Activated CD4-positive, alpha-beta T cell treated with anti-CD3 and anti-CD28 coated beads for 36 hours (primary cell): ENCODE results near the gene LRMDA. TPM values are rescaled to one million over a fixed set of nuclear protein-coding genes. Genes with fewer than 3 reads are reported as not detected.

Experiments used
- ATAC-seq: fragments of 200-7000 bp; cut with Tn5 transposase; one replicate; pipeline ENCODE4 v1.10.0; 2021; ENCODE audit warnings: mild to moderate bottlenecking, moderate library complexity
- CTCF ChIA-PET: fragments of 350-600 bp; sonication (Branson Sonifier 250); formaldehyde crosslinking; loops from one replicate; lab custom pipeline; 2021; ENCODE audit warnings: antibody characterized with exemption; lab: Charles Lee
- POLR2A ChIA-PET: fragments of 350-600 bp; sonication (Branson Sonifier 250); formaldehyde crosslinking; loops from one replicate; lab custom pipeline; 2021; ENCODE audit warnings: antibody characterized with exemption, inconsistent platforms; lab: Charles Lee
- DNase-seq: peaks from one replicate; pipeline ENCODE4 v3.0.0-alpha.2; 2020
- H3K27ac Mint-ChIP-seq: one replicate; pipeline ENCODE4 v1.8.0; 2021; ENCODE audit warnings: mixed read lengths
- H3K27me3 Mint-ChIP-seq: one replicate; pipeline ENCODE4 v1.8.0; 2021; ENCODE audit warnings: mixed read lengths
- H3K36me3 Mint-ChIP-seq: one replicate; pipeline ENCODE4 v1.8.0; 2021; ENCODE audit warnings: low read depth, mixed read lengths
- H3K4me1 Mint-ChIP-seq: one replicate; pipeline ENCODE4 v1.8.0; 2021; ENCODE audit warnings: mixed read lengths
- H3K4me3 Mint-ChIP-seq: one replicate; pipeline ENCODE4 v1.8.0; 2021; ENCODE audit warnings: mild to moderate bottlenecking, moderate library complexity, mixed read lengths
- H3K9me3 Mint-ChIP-seq: one replicate; pipeline ENCODE4 v1.8.0; 2021; ENCODE audit warnings: low read depth, mixed read lengths
- intact Hi-C, 2 experiments: fragments of 100-400 bp; cut with DNase I in 1 of 2; cut with micrococcal nuclease in 1 of 2; formaldehyde crosslinking; loops; one replicate each; pipeline versions ENCODE4 v1.14.2 to v1.15.1; 2022 to 2024; cut with DNase I, micrococcal nuclease
- total RNA-seq, 2 experiments: library from RNA; stranded (reverse); gene quantifications; one replicate each; pipeline ENCODE4 v1.2.3, GENCODE V29; 2021

Gene LRMDA
- total RNA-seq, 2 experiments from 2014 or later = not detected

DNA sequence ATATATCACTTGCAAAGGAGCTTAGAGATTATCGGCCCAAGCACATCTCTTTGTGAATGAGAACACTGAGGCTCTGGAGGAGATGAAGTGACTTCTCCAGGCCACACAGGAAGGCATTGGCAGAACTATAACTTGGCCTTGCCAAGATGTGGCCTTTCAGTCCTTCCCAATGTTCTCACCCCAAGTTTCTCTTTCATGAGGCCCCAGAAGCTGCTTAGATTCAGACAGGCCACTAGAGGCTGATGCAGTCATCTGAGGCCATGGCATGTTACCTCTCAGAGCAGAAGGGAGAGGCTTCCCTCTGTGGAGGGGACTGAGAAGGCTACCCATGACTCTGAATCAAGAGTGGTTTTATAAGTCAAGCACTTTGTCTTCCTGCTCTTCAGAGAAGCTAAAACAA, 1003.7 kb downstream of the LRMDA start:
- Mint-ChIP-seq H3K4me1 (no peaks in the 10 kb centered on the region), H3K27ac (no peak overlapping the region), H3K36me3 (no peaks in the 10 kb centered on the region), H3K9me3 (no peaks in the 10 kb centered on the region), H3K4me3 (no peak overlapping the region), H3K27me3 (no peaks in the 10 kb centered on the region)
- DNase-seq (no peak), ATAC-seq (no peak)
- intact Hi-C loops = no loop called here
- CTCF ChIA-PET = no interaction called here
- POLR2A ChIA-PET = no interaction called here

DNA sequence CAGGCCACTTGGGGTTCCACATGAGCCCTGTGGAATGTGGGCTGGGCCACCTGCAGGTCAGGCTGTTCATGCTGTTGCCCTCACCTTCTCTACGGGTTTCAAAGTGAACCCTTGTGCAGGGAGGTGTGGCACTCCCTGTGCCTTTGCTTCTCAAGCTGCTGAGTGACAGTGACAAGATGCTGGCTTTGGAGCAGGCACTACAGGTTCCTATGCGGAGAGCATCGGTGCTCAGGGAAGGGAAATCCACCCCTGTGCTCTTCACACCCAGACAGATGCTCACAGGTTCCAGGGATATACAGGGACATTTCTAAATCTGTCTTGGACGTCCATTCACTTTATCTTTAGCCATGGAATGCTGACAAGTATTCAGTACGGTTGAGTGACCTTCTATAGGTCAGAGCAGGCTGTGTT, 1005.0 kb downstream of the LRMDA start:
- ChIA-PET POLR2A (no interaction called here), CTCF (interaction anchor here (0.5 to 0.8 kb wide), 2 partner anchors 309 to 891 kb away, joined by 3 read pairs; no protein-coding TSS in a partner anchor)
- ATAC-seq = no peak
- H3K9me3 Mint-ChIP-seq = no peaks in the 10 kb centered on the region
- H3K27ac Mint-ChIP-seq = no peak overlapping the region
- H3K27me3 Mint-ChIP-seq = no peaks in the 10 kb centered on the region
- intact Hi-C loops = no loop called here
- H3K36me3 Mint-ChIP-seq = no peaks in the 10 kb centered on the region
- H3K4me1 Mint-ChIP-seq = no peaks in the 10 kb centered on the region
- H3K4me3 Mint-ChIP-seq = no peak overlapping the region
- DNase-seq = no peak

DNA sequence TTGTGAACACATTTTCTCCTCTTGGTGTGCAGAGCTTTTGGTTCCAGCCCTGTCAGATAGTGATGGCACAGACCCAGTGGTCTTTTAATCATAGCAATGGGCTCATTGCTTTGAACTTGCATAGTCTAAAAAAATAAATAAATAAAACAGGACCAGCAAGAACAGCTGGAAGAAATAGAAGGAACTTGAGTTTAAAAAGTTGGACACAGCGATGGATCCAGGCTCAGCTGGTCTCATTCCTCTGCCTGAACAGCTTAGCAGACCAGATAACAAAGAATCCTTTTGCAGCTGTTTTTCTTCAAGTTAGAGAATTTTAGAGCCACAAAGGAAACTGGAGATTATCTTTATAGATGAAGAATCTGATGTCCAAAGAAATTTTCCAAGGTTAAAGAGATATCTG, 1005.6 kb downstream of the LRMDA start:
- H3K36me3 Mint-ChIP-seq = no peaks in the 10 kb centered on the region
- ChIA-PET CTCF (interaction anchor here (0.5 kb wide), 1 partner anchor 310 kb away, joined by 3 read pairs; no protein-coding TSS in a partner anchor), POLR2A (no interaction called here)
- H3K4me3 Mint-ChIP-seq = no peak overlapping the region
- H3K27me3 Mint-ChIP-seq = no peaks in the 10 kb centered on the region
- H3K4me1 Mint-ChIP-seq = no peaks in the 10 kb centered on the region
- no peak overlapping the region for H3K27ac Mint-ChIP-seq
- intact Hi-C loops = no loop called here
- ATAC-seq (no peak), DNase-seq (no peak)
- H3K9me3 Mint-ChIP-seq = no peaks in the 10 kb centered on the region

DNA sequence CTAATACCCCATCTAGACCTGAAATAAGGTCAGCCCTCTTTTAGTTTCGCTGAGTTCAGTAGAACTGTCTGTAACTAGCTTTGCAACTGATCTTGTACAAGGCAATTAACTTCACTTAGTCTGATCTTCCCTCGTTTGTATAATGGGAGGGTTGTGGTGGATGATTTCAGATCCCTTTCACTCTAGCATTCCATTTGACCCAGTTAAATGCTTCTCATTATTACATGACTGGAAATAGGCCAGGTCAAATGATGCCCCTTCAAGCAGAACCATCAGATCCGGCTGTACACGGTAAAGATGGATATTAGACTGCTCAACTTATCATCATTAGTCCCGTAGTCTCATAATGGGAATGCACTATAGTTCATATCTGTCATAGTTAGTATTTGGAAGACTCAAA, 1009.0 kb downstream of the LRMDA start:
- H3K4me3 Mint-ChIP-seq = no peak overlapping the region
- no peak for ATAC-seq
- H3K9me3 Mint-ChIP-seq = no peaks in the 10 kb centered on the region
- H3K4me1 Mint-ChIP-seq = no peaks in the 10 kb centered on the region
- H3K27ac Mint-ChIP-seq = no peak overlapping the region
- no peaks in the 10 kb centered on the region for H3K36me3 Mint-ChIP-seq
- intact Hi-C loops = no loop called here
- H3K27me3 Mint-ChIP-seq = no peaks in the 10 kb centered on the region
- no peak for DNase-seq
- ChIA-PET POLR2A (no interaction called here), CTCF (no interaction called here)

DNA sequence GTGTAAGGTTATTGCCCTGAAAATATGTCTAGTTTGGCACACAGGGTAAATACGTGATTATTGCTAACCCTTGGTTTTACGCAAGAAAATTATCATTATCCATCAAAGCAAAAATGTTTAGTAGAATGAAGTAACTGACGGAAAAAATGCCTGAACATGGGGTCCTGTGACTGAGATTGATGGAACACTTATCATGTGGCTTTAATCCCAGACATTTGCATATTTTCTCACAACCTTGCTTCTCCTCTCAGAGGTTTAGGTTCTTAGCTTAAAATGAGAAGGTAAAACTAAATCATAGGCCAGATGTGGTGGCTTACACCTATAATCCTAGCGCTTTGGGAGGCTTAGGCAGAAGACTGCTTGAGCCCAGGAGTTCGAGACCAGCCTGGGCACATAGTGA, 1010.7 kb downstream of the LRMDA start:
- Mint-ChIP-seq H3K27ac (no peak overlapping the region), H3K4me1 (no peaks in the 10 kb centered on the region), H3K9me3 (no peaks in the 10 kb centered on the region), H3K4me3 (no peak overlapping the region), H3K36me3 (no peaks in the 10 kb centered on the region), H3K27me3 (no peaks in the 10 kb centered on the region)
- CTCF ChIA-PET = interaction anchor here (0.6 kb wide), 1 partner anchor 258 kb away, joined by 3 read pairs; no protein-coding TSS in a partner anchor
- DNase-seq (no peak), ATAC-seq (no peak)
- POLR2A ChIA-PET = no interaction called here
- intact Hi-C loops = no loop called here

DNA sequence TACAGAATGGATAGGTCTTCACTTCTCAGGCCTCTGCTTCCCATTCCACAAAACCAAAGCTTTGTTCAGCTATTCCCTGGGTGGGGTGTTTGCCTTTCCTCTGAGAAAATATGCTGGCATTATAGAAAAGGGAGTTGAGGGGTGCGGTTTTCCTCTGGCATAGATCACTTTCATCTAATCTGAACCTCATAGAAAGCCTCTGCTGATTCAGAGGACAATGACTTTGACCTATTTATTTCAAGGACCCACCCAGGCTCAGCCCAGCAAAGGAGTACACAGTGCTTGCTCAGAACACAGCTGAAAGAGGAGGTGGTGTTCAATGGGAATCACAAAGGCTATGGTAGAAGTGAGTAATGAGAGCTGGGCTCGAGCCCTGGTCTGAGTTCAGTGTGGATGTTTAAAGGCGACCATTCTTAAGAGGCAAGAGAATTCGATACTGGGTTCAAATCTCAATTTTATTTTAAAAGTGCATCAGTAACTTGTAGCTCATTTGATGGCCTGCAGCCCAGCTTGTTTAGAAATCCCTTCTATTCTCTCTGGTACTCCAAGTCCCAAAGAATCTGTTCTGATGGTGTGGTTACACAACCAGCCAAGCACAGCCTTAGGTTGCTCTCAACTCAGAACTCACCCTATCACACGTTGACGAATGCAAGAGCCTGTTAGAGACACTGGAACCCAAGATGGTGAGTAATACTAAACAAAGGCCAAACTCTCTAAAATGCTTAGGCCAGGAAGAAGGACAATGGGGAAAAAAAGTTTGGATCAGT, 1012.8 kb downstream of the LRMDA start:
- intact Hi-C loops = no loop called here
- DNase-seq (no peak), ATAC-seq (no peak)
- no peak overlapping the region for H3K27ac Mint-ChIP-seq
- no peaks in the 10 kb centered on the region for H3K9me3 Mint-ChIP-seq
- no peak overlapping the region for H3K4me3 Mint-ChIP-seq
- no peaks in the 10 kb centered on the region for H3K36me3 Mint-ChIP-seq
- H3K4me1 Mint-ChIP-seq = no peaks in the 10 kb centered on the region
- H3K27me3 Mint-ChIP-seq = no peaks in the 10 kb centered on the region
- POLR2A ChIA-PET = no interaction called here
- CTCF ChIA-PET = no interaction called here

DNA sequence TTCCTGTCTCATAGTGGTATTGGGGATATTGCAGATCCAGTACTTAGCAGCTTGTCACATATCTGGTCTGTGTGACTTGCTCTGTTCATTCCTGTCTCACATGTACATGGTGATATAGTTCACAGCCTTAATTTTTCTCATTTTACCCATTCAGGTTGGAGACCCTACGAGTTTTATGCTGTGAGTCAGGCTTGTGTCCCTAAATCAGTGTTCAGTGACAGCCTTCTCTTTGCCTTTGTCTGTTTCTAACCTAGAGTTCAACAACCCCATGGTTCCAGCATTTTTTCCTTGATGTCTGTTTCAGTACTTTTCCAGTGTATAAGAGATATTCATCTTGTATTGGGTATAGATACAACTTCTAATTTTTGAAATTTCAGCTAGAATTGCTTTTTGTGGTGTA, 1016.2 kb downstream of the LRMDA start:
- DNase-seq (no peak), ATAC-seq (no peak)
- no peaks in the 10 kb centered on the region for H3K9me3 Mint-ChIP-seq
- POLR2A ChIA-PET = no interaction called here
- H3K4me3 Mint-ChIP-seq = no peak overlapping the region
- no peak overlapping the region for H3K27ac Mint-ChIP-seq
- CTCF ChIA-PET = no interaction called here
- H3K36me3 Mint-ChIP-seq = no peaks in the 10 kb centered on the region
- H3K4me1 Mint-ChIP-seq = no peaks in the 10 kb centered on the region
- intact Hi-C loops = no loop called here
- no peaks in the 10 kb centered on the region for H3K27me3 Mint-ChIP-seq

DNA sequence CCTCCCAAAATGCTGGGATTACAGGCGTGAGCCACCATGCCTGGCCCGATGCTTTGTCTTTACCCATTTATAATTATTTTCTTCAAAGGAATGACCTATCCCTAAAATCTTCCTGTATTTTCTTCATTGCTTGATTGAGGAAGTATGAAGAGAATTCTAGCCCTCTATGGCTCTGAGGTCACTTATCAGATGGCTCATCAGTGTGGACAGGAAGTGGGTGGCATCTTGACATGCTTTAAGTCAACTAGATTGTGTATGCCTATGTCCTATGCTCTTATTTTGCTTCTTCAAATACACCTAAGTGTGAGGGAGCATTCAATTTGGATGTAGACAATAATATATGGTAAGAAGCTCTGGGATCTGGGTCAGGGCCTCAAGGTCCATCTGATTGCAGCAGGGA, 1020.5 kb downstream of the LRMDA start:
- H3K27ac Mint-ChIP-seq = no peak overlapping the region
- no peaks in the 10 kb centered on the region for H3K4me1 Mint-ChIP-seq
- CTCF ChIA-PET = no interaction called here
- intact Hi-C loops = no loop called here
- peaks cover 4% of the 10 kb centered on the region for H3K9me3 Mint-ChIP-seq
- peaks cover 4% of the 10 kb centered on the region for H3K27me3 Mint-ChIP-seq
- POLR2A ChIA-PET = no interaction called here
- DNase-seq (no peak), ATAC-seq (no peak)
- H3K36me3 Mint-ChIP-seq = no peaks in the 10 kb centered on the region
- no peak overlapping the region for H3K4me3 Mint-ChIP-seq

DNA sequence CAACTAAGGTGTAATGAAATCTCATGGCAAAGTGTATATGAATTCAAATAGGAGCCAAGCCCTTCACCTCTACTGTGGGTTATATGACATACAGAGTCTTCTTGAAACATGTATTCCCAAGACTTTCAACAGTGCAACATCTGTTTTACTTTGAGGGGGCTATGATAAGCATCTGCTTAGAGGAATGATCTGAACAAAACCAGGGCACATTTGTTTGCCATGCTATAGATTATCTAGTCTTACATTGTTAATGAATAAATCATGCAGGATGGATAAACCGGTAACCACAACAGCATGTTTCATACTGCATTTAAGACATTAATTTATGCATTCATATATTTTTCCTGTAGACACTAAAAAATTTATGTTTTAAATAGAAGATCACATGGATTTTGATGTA, 1021.9 kb downstream of the LRMDA start:
- ChIA-PET POLR2A (no interaction called here), CTCF (no interaction called here)
- no peak for DNase-seq
- Mint-ChIP-seq H3K4me3 (no peak overlapping the region), H3K27ac (no peak overlapping the region), H3K9me3 (peaks cover 8% of the 10 kb centered on the region), H3K4me1 (no peaks in the 10 kb centered on the region), H3K36me3 (no peaks in the 10 kb centered on the region), H3K27me3 (peaks cover 4% of the 10 kb centered on the region)
- intact Hi-C loops = no loop called here
- ATAC-seq = no peak

DNA sequence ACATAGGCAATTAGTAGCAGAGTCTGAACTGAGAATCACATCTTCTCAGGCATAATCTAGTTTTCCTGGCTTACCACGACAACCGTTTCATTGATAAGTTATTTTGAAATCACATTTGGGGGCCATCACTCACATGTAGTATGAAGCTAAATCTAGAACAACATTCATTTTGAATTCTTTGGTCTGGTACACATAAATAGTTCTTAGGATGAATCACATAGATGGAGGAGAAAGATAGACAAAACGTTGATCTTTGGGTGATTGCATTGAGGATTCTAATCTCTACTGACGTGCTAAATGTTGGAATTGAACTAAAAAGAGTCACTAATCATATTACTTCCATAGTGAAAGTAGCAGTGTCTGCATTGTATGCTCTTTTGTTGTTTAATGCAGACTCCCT, 1022.6 kb downstream of the LRMDA start:
- Mint-ChIP-seq H3K9me3 (peaks cover 8% of the 10 kb centered on the region), H3K27ac (no peak overlapping the region), H3K4me3 (no peak overlapping the region), H3K36me3 (no peaks in the 10 kb centered on the region), H3K4me1 (no peaks in the 10 kb centered on the region), H3K27me3 (peaks cover 4% of the 10 kb centered on the region)
- POLR2A ChIA-PET = no interaction called here
- ATAC-seq = no peak
- CTCF ChIA-PET = no interaction called here
- DNase-seq = no peak
- intact Hi-C loops = no loop called here

DNA sequence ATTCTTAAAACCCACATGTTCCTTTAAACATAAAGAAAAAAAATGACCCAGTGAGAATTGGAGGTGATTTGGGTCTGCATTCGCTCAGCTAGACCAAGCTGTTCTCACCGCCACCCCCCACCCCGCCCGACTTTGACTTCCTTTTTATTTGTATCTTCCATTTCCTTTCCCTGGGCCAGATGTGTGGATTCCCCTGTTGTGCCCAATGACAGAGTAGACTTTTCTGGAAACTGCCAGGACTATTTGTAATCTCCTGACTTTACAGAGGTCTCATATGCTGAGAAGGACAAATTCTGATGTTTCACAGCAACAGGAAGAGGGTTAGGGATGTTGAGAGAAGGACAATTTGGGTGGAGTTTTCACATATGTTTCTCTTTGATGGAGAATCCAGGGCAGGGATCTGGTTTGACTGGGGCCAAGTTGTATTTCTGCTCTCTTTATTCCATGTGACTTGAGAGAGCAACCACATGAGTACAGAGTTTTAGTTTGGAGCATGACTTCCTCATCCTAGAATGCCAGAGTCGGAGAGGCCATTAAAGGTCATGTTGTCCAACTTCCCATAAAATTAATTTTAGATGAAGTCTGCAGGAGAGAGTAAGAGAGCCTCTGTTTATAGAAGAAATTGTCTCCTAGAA, 1023.2 kb downstream of the LRMDA start:
- DNase-seq (no peak), ATAC-seq (no peak)
- no peaks in the 10 kb centered on the region for H3K4me1 Mint-ChIP-seq
- CTCF ChIA-PET = no interaction called here
- H3K4me3 Mint-ChIP-seq = no peak overlapping the region
- H3K27me3 Mint-ChIP-seq = peaks cover 4% of the 10 kb centered on the region
- intact Hi-C loops = no loop called here
- POLR2A ChIA-PET = no interaction called here
- H3K36me3 Mint-ChIP-seq = no peaks in the 10 kb centered on the region
- H3K27ac Mint-ChIP-seq = no peak overlapping the region
- peaks cover 8% of the 10 kb centered on the region for H3K9me3 Mint-ChIP-seq

DNA sequence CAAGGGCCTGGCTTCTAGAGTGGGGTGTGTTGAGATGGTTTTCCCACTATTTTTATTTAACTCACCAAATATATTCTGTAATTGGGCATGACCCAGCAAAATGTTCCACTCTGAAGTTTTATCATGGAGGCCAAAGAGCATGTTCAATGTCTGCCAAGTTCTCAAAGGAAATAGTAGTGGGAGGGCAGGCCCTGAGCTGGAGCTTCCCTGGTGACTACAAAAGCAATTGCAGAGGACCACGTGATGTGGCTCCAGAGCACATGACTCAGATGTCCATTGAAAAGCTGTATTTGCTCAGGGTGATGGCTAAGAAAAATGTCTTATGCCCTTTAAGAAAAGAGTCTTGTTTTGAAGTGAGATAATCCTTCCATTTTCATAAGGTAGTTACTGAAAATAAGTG, 1024.8 kb downstream of the LRMDA start:
- H3K36me3 Mint-ChIP-seq = no peaks in the 10 kb centered on the region
- no peaks in the 10 kb centered on the region for H3K4me1 Mint-ChIP-seq
- ATAC-seq (no peak), DNase-seq (no peak)
- peaks cover 8% of the 10 kb centered on the region for H3K9me3 Mint-ChIP-seq
- H3K4me3 Mint-ChIP-seq = no peak overlapping the region
- CTCF ChIA-PET = no interaction called here
- no peak overlapping the region for H3K27ac Mint-ChIP-seq
- POLR2A ChIA-PET = no interaction called here
- intact Hi-C loops = no loop called here
- H3K27me3 Mint-ChIP-seq = peaks cover 4% of the 10 kb centered on the region
